ENCODE measurements around the gene MYO19. TPM values are rescaled to one million over a fixed set of nuclear protein-coding genes. Genes with fewer than 3 reads are reported as not detected.
"Not testable (repeated sequence)": the region's sequence is repeated elsewhere in the genome, so short reads cannot be mapped to it uniquely, and the experiment has no call there.

MYO19 gene
- total RNA-seq, 1 donor = 51.4 TPM

DNA sequence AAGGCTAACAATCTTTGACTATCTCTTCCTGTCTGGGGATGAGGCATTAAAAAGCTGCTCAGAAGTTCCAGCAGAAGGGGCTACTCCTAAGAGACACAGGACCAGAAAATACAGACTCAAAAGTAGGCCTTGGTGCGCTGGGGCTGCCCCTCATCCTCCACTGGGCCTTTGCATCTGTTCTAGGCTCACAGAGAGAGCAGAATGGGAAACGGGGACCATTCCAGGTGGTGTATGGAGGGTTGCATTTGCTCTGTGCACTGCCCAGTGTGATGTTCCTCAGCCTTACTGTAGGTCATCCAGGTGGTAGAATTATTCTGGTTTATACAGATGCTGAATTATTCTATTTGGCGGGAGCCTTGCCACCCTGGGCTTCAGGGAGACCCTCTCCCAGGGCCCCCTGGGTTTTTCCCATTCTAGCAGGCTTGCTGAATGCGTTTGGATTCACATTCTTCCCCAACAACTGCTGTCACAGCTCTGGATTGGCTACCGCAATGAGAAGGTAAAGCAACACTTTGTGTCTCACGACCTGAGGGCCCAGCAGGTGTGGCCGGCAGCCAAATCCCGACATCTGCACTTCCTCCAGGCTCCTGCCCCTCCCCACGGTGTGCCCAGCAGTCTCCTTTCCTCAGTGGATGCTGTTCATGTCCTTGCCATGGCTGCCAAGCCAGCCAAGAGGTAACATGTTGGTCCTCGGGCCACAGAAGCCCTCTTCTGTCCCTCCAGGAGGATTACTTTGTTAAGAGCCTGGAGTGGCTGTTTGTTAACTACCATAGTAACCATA is 73.1 kb downstream of the MYO19 start:
- DNase-seq (ENCODE audit: insufficient read length, low spot score, missing footprints) = no peak
- H3K27me3 ChIP-seq (ENCODE audit: insufficient read depth, low read length) = peaks cover 3% of the 10 kb centered on the region
- no peaks in the 10 kb centered on the region for H4K20me1 ChIP-seq (ENCODE audit: insufficient read depth, low read length)
- TF ChIP-seq, protein P1, sequence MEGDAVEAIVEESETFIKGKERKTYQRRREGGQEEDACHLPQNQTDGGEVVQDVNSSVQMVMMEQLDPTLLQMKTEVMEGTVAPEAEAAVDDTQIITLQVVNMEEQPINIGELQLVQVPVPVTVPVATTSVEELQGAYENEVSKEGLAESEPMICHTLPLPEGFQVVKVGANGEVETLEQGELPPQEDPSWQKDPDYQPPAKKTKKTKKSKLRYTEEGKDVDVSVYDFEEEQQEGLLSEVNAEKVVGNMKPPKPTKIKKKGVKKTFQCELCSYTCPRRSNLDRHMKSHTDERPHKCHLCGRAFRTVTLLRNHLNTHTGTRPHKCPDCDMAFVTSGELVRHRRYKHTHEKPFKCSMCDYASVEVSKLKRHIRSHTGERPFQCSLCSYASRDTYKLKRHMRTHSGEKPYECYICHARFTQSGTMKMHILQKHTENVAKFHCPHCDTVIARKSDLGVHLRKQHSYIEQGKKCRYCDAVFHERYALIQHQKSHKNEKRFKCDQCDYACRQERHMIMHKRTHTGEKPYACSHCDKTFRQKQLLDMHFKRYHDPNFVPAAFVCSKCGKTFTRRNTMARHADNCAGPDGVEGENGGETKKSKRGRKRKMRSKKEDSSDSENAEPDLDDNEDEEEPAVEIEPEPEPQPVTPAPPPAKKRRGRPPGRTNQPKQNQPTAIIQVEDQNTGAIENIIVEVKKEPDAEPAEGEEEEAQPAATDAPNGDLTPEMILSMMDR (IDR thresholded peaks at IDR 0.05; ENCODE audit: extremely low read depth, low read depth, low read length) = no peak
- no peak overlapping the region for H3K4me3 ChIP-seq (ENCODE audit: insufficient read depth, low read length)
- no peaks in the 10 kb centered on the region for H3K9me3 ChIP-seq (ENCODE audit: low read depth, low read length)
- H3K4me2 ChIP-seq (ENCODE audit: insufficient read depth, low read length) = no peak overlapping the region
- no peaks in the 10 kb centered on the region for H3K36me3 ChIP-seq (ENCODE audit: insufficient read depth, low read length)
- no peaks in the 10 kb centered on the region for H3K4me1 ChIP-seq (ENCODE audit: insufficient read depth, low read length)
- no peak overlapping the region for H2AFZ ChIP-seq (ENCODE audit: low read length)
- H3K27ac ChIP-seq (ENCODE audit: low read depth, low read length) = no peak overlapping the region
- no peaks in the 10 kb centered on the region for H3K79me2 ChIP-seq (ENCODE audit: insufficient read depth, low read length)

DNA sequence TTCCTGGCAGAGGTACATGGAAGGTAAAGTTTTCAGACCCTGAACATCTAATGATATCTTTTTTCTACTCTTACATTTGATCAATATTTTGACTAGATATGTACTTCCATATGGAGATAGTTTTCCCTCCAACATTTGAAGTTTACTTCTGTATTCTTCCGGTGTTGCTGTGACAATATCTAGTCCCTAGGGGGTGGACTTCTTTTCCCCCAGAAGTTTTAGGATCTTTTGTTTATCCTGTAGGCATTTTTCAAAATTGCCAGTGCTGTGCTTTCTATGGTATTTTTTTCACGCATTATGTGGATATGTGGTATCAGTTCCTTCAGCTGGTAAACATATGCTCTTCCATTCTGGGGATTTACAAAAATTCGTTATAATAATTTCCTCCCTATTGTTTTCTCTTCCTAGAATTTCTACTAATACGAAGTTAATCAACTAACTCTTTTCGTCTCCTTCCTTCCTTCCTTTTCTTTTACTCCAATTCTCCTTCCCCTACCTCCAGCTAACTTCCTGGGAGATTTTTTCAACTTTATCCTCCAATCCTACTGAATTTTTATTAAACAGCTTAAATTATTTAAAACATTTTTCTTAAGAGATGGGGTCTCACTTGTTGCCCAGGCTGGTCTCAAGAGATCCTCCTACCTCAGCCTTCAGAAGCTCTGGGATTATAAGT is 74.3 kb downstream of the MYO19 start:
- Histone ChIP-seq H3K4me1 (ENCODE audit: insufficient read depth, low read length) (no peaks in the 10 kb centered on the region), H3K79me2 (ENCODE audit: insufficient read depth, low read length) (no peaks in the 10 kb centered on the region), H3K4me3 (ENCODE audit: insufficient read depth, low read length) (no peak overlapping the region), H3K27ac (ENCODE audit: low read depth, low read length) (no peak overlapping the region), H3K4me2 (ENCODE audit: insufficient read depth, low read length) (no peak overlapping the region), H3K9me3 (ENCODE audit: low read depth, low read length) (no peaks in the 10 kb centered on the region), H4K20me1 (ENCODE audit: insufficient read depth, low read length) (no peaks in the 10 kb centered on the region), H3K36me3 (ENCODE audit: insufficient read depth, low read length) (no peaks in the 10 kb centered on the region), H2AFZ (ENCODE audit: low read length) (no peak overlapping the region), H3K27me3 (ENCODE audit: insufficient read depth, low read length) (peaks cover 3% of the 10 kb centered on the region)
- TF ChIP-seq, protein P1 (IDR thresholded peaks at IDR 0.05; ENCODE audit: extremely low read depth, low read depth, low read length) = no peak
- DNase-seq (ENCODE audit: insufficient read length, low spot score, missing footprints) = no peak

DNA sequence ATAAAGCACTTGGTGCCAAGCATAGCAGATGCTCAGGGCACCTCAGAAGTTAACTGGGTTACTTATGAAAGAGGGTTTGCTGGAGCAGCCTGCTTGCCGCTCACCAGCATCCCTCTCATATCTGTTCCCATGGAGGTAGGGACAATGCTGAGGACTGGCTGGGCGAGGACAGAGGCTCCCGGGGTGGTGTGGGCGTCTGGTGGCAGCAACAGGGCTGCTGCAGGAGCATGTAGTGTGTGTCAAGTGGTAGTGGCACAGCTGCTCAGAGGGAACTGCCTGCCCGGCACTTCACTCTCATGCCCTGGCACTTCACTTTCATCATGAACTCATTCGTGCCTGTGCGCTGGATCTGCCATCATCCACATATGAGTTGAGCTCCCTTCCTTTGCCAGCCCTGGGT is 75.1 kb downstream of the MYO19 start:
- H3K27ac ChIP-seq (ENCODE audit: low read depth, low read length) = no peak overlapping the region
- no peaks in the 10 kb centered on the region for H3K9me3 ChIP-seq (ENCODE audit: low read depth, low read length)
- no peak overlapping the region for H3K4me2 ChIP-seq (ENCODE audit: insufficient read depth, low read length)
- no peaks in the 10 kb centered on the region for H4K20me1 ChIP-seq (ENCODE audit: insufficient read depth, low read length)
- no peak overlapping the region for H3K4me3 ChIP-seq (ENCODE audit: insufficient read depth, low read length)
- DNase-seq (ENCODE audit: insufficient read length, low spot score, missing footprints) = no peak
- H3K4me1 ChIP-seq (ENCODE audit: insufficient read depth, low read length) = no peaks in the 10 kb centered on the region
- peaks cover 3% of the 10 kb centered on the region for H3K27me3 ChIP-seq (ENCODE audit: insufficient read depth, low read length)
- H3K36me3 ChIP-seq (ENCODE audit: insufficient read depth, low read length) = no peaks in the 10 kb centered on the region
- TF ChIP-seq, protein P1 (IDR thresholded peaks at IDR 0.05; ENCODE audit: extremely low read depth, low read depth, low read length) = no peak
- H2AFZ ChIP-seq (ENCODE audit: low read length) = no peak overlapping the region
- H3K79me2 ChIP-seq (ENCODE audit: insufficient read depth, low read length) = no peaks in the 10 kb centered on the region

DNA sequence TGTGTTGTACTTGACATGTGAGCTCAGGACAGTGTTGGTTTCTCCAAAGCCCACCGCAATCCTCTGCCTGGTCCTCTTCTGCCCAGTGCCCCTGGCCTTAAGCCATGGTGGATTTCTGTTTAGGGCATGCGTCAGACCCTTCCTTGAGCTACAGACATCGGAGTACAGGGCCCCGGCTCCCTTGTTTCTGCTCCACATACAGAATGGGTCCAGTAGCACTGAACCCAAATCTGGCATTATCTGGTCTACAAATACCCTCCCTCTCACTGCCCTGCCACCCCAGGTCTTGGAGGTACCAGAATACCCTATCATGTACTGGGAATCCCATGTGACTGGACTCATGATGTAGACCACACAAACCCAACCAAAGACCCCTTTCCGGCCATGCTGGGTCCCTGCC is 75.6 kb downstream of the MYO19 start:
- Histone ChIP-seq H3K36me3 (ENCODE audit: insufficient read depth, low read length) (no peaks in the 10 kb centered on the region), H2AFZ (ENCODE audit: low read length) (no peak overlapping the region), H3K27me3 (ENCODE audit: insufficient read depth, low read length) (peaks cover 3% of the 10 kb centered on the region), H3K79me2 (ENCODE audit: insufficient read depth, low read length) (no peaks in the 10 kb centered on the region), H3K9me3 (ENCODE audit: low read depth, low read length) (no peaks in the 10 kb centered on the region), H4K20me1 (ENCODE audit: insufficient read depth, low read length) (no peaks in the 10 kb centered on the region), H3K4me3 (ENCODE audit: insufficient read depth, low read length) (no peak overlapping the region), H3K27ac (ENCODE audit: low read depth, low read length) (no peak overlapping the region), H3K4me2 (ENCODE audit: insufficient read depth, low read length) (no peak overlapping the region), H3K4me1 (ENCODE audit: insufficient read depth, low read length) (no peaks in the 10 kb centered on the region)
- TF ChIP-seq, protein P1 (IDR thresholded peaks at IDR 0.05; ENCODE audit: extremely low read depth, low read depth, low read length) = no peak
- no peak for DNase-seq (ENCODE audit: insufficient read length, low spot score, missing footprints)

DNA sequence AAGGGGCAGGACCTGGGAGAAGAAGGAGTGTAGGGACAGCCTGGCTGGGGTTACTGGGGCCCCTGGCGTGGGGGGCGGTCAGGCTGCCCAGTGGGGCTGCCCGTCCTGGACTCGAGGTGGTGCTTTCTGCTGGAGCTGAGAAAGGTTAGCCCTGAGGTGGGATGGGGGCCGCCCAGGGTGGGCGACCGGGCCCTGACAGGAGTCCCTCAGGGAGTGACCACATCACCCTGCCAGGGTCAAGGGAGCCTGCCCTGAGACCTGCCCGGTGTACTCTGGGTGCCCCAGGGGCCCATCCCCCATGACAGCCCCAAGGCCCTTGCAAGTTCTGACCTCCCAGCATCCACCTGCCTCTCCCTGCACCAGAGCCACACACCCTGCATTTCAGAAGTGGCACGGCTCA is 77.0 kb downstream of the MYO19 start:
- H3K27me3 ChIP-seq (ENCODE audit: insufficient read depth, low read length); DNase-seq (ENCODE audit: insufficient read length, low spot score, missing footprints); H3K36me3 ChIP-seq (ENCODE audit: insufficient read depth, low read length); H3K9me3 ChIP-seq (ENCODE audit: low read depth, low read length); H3K4me1 ChIP-seq (ENCODE audit: insufficient read depth, low read length); H3K79me2 ChIP-seq (ENCODE audit: insufficient read depth, low read length); H3K27ac ChIP-seq (ENCODE audit: low read depth, low read length); H3K4me2 ChIP-seq (ENCODE audit: insufficient read depth, low read length); H2AFZ ChIP-seq (ENCODE audit: low read length); H3K4me3 ChIP-seq (ENCODE audit: insufficient read depth, low read length); H4K20me1 ChIP-seq (ENCODE audit: insufficient read depth, low read length): not testable (repeated sequence)

DNA sequence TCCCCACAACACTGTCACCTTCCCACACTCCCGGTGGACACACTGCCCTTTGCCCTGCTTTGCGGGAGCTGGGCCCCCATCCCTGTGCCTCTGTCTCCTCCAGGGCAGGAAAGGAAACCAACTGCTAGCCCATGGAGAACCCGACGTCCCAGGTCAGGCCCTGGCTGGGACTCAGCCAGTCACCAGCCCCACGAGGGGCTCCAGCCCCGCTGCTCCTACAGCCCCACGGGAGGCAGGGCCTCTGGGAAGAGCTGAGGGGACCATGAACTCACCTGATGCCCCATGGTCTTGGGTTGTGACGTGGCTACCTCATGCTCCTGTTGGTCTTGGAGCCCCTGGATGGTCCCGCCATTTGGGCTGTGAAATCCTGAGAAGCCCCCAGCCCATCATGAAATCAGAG is 81.8 kb downstream of the MYO19 start:
- H3K36me3 ChIP-seq (ENCODE audit: insufficient read depth, low read length); H3K4me1 ChIP-seq (ENCODE audit: insufficient read depth, low read length); H2AFZ ChIP-seq (ENCODE audit: low read length); DNase-seq (ENCODE audit: insufficient read length, low spot score, missing footprints); H3K4me3 ChIP-seq (ENCODE audit: insufficient read depth, low read length); H3K79me2 ChIP-seq (ENCODE audit: insufficient read depth, low read length); H3K4me2 ChIP-seq (ENCODE audit: insufficient read depth, low read length); H3K27ac ChIP-seq (ENCODE audit: low read depth, low read length); H3K27me3 ChIP-seq (ENCODE audit: insufficient read depth, low read length); H4K20me1 ChIP-seq (ENCODE audit: insufficient read depth, low read length); H3K9me3 ChIP-seq (ENCODE audit: low read depth, low read length): not testable (repeated sequence)
